AG04450 (cell line): ENCODE results near the gene SENP7. TPM values are rescaled to one million over a fixed set of nuclear protein-coding genes. Genes with fewer than 3 reads are reported as not detected.

Experiments used
- CTCF ChIA-PET: fragments of 300-600, 350-600 bp; formaldehyde crosslinking; extraction: SDS; loops from one replicate; lab custom pipeline; 2022; ENCODE audit warnings: antibody characterized with exemption, inconsistent platforms; lab: Charles Lee
- POLR2A ChIA-PET: fragments of 350-600 bp; formaldehyde crosslinking; extraction: SDS; loops from one replicate; lab custom pipeline; 2021; ENCODE audit warnings: antibody characterized with exemption, inconsistent platforms; lab: Yijun Ruan, JAX
- DNase-seq: peaks from one replicate; pipeline ENCODE4 v3.0.0-alpha.2; 2011; ENCODE audit warnings: low read depth, low spot score
- H3K27ac ChIP-seq: one replicate; pipeline ENCODE4 v1.5.1; 2012; ENCODE audit warnings: low read depth, low read length, control low read depth
- H3K27me3 ChIP-seq: one replicate; pipeline ENCODE4 v1.6.0; 2012; ENCODE audit warnings: low read length; ENCODE audit not compliant: control insufficient read depth, insufficient read depth
- H3K4me3 ChIP-seq: 2 replicates; pipeline ENCODE4 v1.5.1; 2011; ENCODE audit warnings: mild to moderate bottlenecking, low read depth, low read length, control low read depth
- H3K9me3 ChIP-seq: 2 replicates; pipeline ENCODE4 v1.5.1; 2012; ENCODE audit warnings: low read length; ENCODE audit not compliant: control insufficient read depth, insufficient read depth
- CTCF ChIP-seq: IDR thresholded peaks from 2 replicates; pipeline ENCODE4 v1.5.1; 2011; ENCODE audit warnings: low read depth, low read length, control low read depth, inconsistent platforms
- polyA plus RNA-seq: library from polyadenylated mRNA; depleted of rRNA; stranded (reverse); fragments of >200 nt; gene quantifications from 2 replicates; pipeline ENCODE4 v1.2.3, GENCODE V29; 2011

Gene SENP7
- polyA plus RNA-seq, 1 experiment, result 16.1 TPM

DNA sequence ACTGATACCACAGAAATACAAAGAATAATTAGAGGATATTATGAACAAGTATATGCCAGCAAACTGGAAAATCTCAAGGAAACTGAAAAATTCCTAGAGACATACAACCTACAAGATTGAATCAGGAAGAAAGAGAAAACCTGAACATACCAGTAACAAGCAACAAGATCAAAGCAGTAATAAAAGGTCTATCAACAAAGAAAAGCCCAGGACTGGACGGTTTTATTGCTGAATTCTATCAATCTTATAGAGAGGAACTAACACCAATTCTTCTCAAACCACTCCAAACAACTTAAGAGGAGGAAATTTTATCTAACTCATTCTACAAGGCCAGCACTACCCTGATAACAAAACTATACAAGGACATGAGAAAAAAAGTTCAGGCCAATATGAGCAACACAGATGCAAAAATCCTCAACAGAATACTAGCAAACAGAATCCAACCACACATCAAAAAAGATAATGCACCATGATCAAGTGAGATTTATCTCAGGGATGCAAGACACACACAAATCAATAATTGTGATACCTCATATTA is 121.5 kb downstream of the SENP7 start:
- ChIA-PET POLR2A (no interaction called here), CTCF (no interaction called here)
- H3K4me3 ChIP-seq, result no peak overlapping the region
- TF ChIP-seq CTCF, result no peak
- H3K27ac ChIP-seq, result no peak overlapping the region
- DNase-seq, result no peak
- peaks cover 2% of the 10 kb centered on the region; the same call in 1 of the 2 replicates for H3K9me3 ChIP-seq
- H3K27me3 ChIP-seq, result no peaks in the 10 kb centered on the region

- Histone ChIP-seq H3K4me3 (no peak overlapping the region), H3K9me3 (peaks cover 3% of the 10 kb centered on the region; the same call in 1 of the 2 replicates), H3K27ac (no peak overlapping the region), H3K27me3 (no peaks in the 10 kb centered on the region)
- CTCF ChIA-PET, result no interaction called here
- TF ChIP-seq CTCF, result no peak
- POLR2A ChIA-PET, result no interaction called here
- no peak for DNase-seq
These were observed 124.3 kb downstream of the SENP7 start for GRCh38 chr3:101388706-101389105.

DNA sequence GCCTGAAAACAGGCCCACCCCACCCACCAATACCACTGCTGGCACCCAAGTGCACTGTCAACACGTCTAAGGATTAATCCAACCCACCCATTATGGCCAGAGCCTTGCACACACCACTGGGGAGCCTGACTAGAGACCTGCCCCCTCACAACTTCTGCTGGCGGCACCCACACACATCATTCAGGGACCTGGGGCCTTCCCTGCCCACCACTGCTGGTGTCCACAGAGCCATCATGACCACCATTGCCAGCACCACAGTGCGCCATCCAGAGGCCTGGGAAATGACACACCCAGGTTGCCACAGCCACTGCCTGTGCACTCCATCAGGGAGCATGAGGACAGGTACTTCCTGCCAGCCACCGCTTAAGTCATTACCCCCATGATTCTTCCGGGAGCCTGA is 125.7 kb downstream of the SENP7 start:
- Histone ChIP-seq H3K27ac (no peak overlapping the region), H3K27me3 (no peaks in the 10 kb centered on the region), H3K9me3 (peaks cover 3% of the 10 kb centered on the region; the same call in 1 of the 2 replicates), H3K4me3 (no peak overlapping the region)
- DNase-seq, result no peak
- ChIA-PET CTCF (no interaction called here), POLR2A (no interaction called here)
- no peak for TF ChIP-seq CTCF

GRCh38 chr3:101384426-101384825 is 128.6 kb downstream of the SENP7 start:
- no peaks in the 10 kb centered on the region for H3K27me3 ChIP-seq
- no peak for TF ChIP-seq CTCF
- CTCF ChIA-PET, result no interaction called here
- H3K27ac ChIP-seq, result no peak overlapping the region
- POLR2A ChIA-PET, result no interaction called here
- DNase-seq, result no peak
- H3K4me3 ChIP-seq, result no peak overlapping the region
- peaks cover 3% of the 10 kb centered on the region; the same call in 1 of the 2 replicates for H3K9me3 ChIP-seq

GRCh38 chr3:101383656-101384055 is 129.4 kb downstream of the SENP7 start:
- Histone ChIP-seq H3K27ac (no peak overlapping the region), H3K4me3 (no peak overlapping the region), H3K9me3 (peaks cover 3% of the 10 kb centered on the region; the same call in 1 of the 2 replicates), H3K27me3 (no peaks in the 10 kb centered on the region)
- POLR2A ChIA-PET, result no interaction called here
- TF ChIP-seq CTCF, result no peak
- no peak for DNase-seq
- CTCF ChIA-PET, result no interaction called here
